Mesendoderm (in vitro differentiated cells): ENCODE data around the gene RBBP8. TPM values are rescaled to one million over a fixed set of nuclear protein-coding genes. Genes with fewer than 3 reads are reported as not detected.

Source experiments
- DNase-seq: peaks from one replicate; pipeline ENCODE4 v3.0.0; 2013
- H2AK5ac ChIP-seq: 2 replicates; pipeline ENCODE4 v1.6.1; 2013; ENCODE audit warnings: low read length, inconsistent platforms
- H2BK120ac ChIP-seq: 2 replicates; pipeline ENCODE4 v1.6.1; 2013; ENCODE audit warnings: low read depth, mild to moderate bottlenecking, low read length, moderate library complexity, mixed read lengths
- H2BK15ac ChIP-seq: replicated peaks from 2 replicates; pipeline ENCODE4 v1.6.1; 2013; ENCODE audit warnings: low read depth, mild to moderate bottlenecking, moderate library complexity
- H2BK5ac ChIP-seq: 2 replicates; pipeline ENCODE4 v1.6.1; 2013; ENCODE audit warnings: low read length, inconsistent platforms
- H3K18ac ChIP-seq: 2 replicates; pipeline ENCODE4 v1.6.1; 2013; ENCODE audit warnings: mild to moderate bottlenecking, low read length, mixed read lengths
- H3K23ac ChIP-seq: one replicate; pipeline ENCODE4 v1.6.1; 2013; ENCODE audit warnings: low read length
- H3K27ac ChIP-seq: 2 replicates; pipeline ENCODE4 v1.5.1; 2013; ENCODE audit warnings: low read depth, mild to moderate bottlenecking, inconsistent platforms, low read length, moderate library complexity
- H3K27me3 ChIP-seq: 2 replicates; pipeline ENCODE4 v1.6.1; 2013; ENCODE audit warnings: low read length, control low read depth, mild to moderate bottlenecking, inconsistent platforms; ENCODE audit not compliant: insufficient read depth, poor library complexity
- H3K36me3 ChIP-seq: 2 replicates; pipeline ENCODE4 v1.6.1; 2013; ENCODE audit warnings: low read length, inconsistent platforms; ENCODE audit not compliant: control insufficient read depth, insufficient read depth
- H3K4ac ChIP-seq: one replicate; pipeline ENCODE4 v1.6.1; 2013; ENCODE audit warnings: low read depth, mild to moderate bottlenecking, low read length, moderate library complexity
- H3K4me1 ChIP-seq: 2 replicates; pipeline ENCODE4 v1.6.1; 2013; ENCODE audit warnings: low read depth, low read length, inconsistent platforms; ENCODE audit not compliant: control insufficient read depth
- H3K4me2 ChIP-seq: 2 replicates; pipeline ENCODE4 v1.6.1; 2013; ENCODE audit warnings: low read length
- H3K4me3 ChIP-seq: 2 replicates; pipeline ENCODE4 v1.5.1; 2013; ENCODE audit warnings: mild to moderate bottlenecking, low read length
- H3K56ac ChIP-seq: one replicate; pipeline ENCODE4 v1.6.1; 2013; ENCODE audit warnings: low read length
- H3K79me1 ChIP-seq: 2 replicates; pipeline ENCODE4 v1.6.1; 2013; ENCODE audit warnings: low read length, inconsistent platforms
- H3K79me2 ChIP-seq: 2 replicates; pipeline ENCODE4 v1.6.1; 2013; ENCODE audit warnings: mild to moderate bottlenecking, low read length; ENCODE audit not compliant: control insufficient read depth, insufficient read depth
- H3K9ac ChIP-seq: 2 replicates; pipeline ENCODE4 v1.6.1; 2013; ENCODE audit warnings: low read length, inconsistent platforms
- H4K5ac ChIP-seq: one replicate; pipeline ENCODE4 v1.6.1; 2013; ENCODE audit warnings: low read length
- H4K8ac ChIP-seq: one replicate; pipeline ENCODE4 v1.6.1; 2013; ENCODE audit warnings: low read depth, mild to moderate bottlenecking, control low read depth, low read length, moderate library complexity
- WGBS: extraction: QIAGEN DNeasy Blood & Tissue Kit; methylation state at CpG from one replicate; pipeline ENCODE4 v1.1.7; 2013; ENCODE audit warnings: low lambda C conversion rate, missing lambda C conversion rate; ENCODE audit not compliant: insufficient coverage; ENCODE audit errors: extremely low coverage; 5-methylcytosine and 5-hydroxymethylcytosine counted together
- small RNA-seq: library from polyadenylated mRNA; stranded (forward); fragments of <200 nt; extraction: miRNeasy Mini kit (QIAGEN cat#:217004); gene quantifications from one replicate; pipeline ENCODE3, GENCODE V24; 2013; ENCODE audit not compliant: insufficient read depth

Gene RBBP8

GRCh38 chr18:23073996-23074606, 141.0 kb downstream of the RBBP8 start:
- Histone ChIP-seq H3K56ac (no peak overlapping the region), H3K23ac (peak overlapping the region; percentile 17), H3K79me1 (no peaks in the 10 kb centered on the region), H2AK5ac (no peak overlapping the region), H3K27ac (no peak overlapping the region), H3K36me3 (no peaks in the 10 kb centered on the region), H3K18ac (no peak overlapping the region), H4K5ac (no peak overlapping the region), H3K79me2 (no peaks in the 10 kb centered on the region), H3K4me3 (no peak overlapping the region), H2BK5ac (no peak overlapping the region), H3K4ac (no peak overlapping the region), H2BK120ac (no peak overlapping the region), H2BK15ac (no peak overlapping the region), H3K4me1 (no peaks in the 10 kb centered on the region), H4K8ac (no peak overlapping the region), H3K4me2 (no peak overlapping the region), H3K9ac (no peak overlapping the region), H3K27me3 (no peaks in the 10 kb centered on the region)
- no CpG with 5 or more reads among the region's 8 CpGs for WGBS
- no peak for DNase-seq

Small RNA genes within 50 kb of the gene (small RNA-seq; reads per million reads assigned to genes)
- gene RF00019: not detected
- gene RN7SL745P: not detected
